Posterior cingulate gyrus (tissue), 11 donors: ENCODE results near the gene MC4R.

ENCODE experiments used
- DNase-seq, 10 donors: peaks; one replicate each; pipeline versions ENCODE4 v3.0.0 to v3.0.0-alpha.2; 2020 to 2021; ENCODE audit warnings: mixed read lengths in 3 of 10
- intact Hi-C: fragments of 100-400 bp; cut with DNase I; formaldehyde crosslinking; loops from one replicate; pipeline ENCODE4 v1.15.1; 2023

Gene MC4R

GRCh38 chr18:60331890-60332289 lies 40.7 kb downstream of the MC4R start:
- peak in 2 of 10 donors; percentile 52 to 59 for DNase-seq
- intact Hi-C loops: no loop called here

DNA sequence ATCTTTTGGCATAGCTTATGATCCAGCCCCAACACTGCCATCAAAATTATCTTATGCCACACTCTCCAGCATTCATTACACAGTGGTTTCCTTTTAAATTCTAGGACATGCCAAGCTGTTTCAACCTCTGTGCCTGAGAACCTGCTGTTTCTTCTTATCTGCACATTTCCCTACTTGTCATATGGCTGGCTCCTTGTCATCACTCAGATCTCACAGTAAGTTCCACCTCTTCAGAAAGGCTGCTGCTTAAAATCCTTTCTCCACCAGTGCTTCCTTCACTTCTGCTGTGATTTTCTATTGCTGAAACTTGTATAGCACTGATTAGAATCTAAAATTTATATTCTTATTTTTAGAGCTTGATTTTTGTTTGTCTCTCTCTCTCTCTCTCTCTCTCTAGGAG lies 43.4 kb downstream of the MC4R start:
- intact Hi-C loops: no loop called here
- no peak for DNase-seq

GRCh38 chr18:60327880-60328279 lies 44.7 kb downstream of the MC4R start:
- intact Hi-C loops: no loop called here
- DNase-seq: no peak

DNA sequence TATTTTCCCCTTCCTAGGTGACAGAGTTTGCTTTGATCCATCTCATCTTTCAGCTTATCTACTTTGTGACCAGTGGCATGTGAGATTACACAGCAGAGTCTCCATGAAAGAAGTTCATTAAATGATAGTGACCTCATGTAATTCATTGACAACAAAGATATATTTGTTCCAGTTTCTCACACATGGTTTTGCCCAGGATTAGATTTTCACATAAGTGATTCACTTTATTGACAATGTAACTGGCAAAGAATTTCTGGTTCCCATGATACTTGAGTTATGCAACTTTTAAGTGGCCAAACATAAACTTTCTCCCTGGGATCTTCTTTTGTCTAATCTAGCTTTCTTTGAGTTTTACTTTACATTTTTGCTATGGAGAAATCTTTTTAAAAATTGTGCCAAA lies 50.0 kb downstream of the MC4R start:
- intact Hi-C loops: no loop called here
- no peak for DNase-seq
